Activated CD4-positive, alpha-beta T cell treated with anti-CD3 and anti-CD28 coated beads, Interleukin-2, amount 50 U/mL, for 16 hours (primary cell): ENCODE results near the gene AP2M1.

Experiments
- DNase-seq: peaks from one replicate; pipeline ENCODE4 v3.0.0-alpha.2; 2020

AP2M1 gene

GRCh38 chr3:184230081-184230602 is 55.5 kb downstream of the AP2M1 start:
- no peak for DNase-seq

DNA sequence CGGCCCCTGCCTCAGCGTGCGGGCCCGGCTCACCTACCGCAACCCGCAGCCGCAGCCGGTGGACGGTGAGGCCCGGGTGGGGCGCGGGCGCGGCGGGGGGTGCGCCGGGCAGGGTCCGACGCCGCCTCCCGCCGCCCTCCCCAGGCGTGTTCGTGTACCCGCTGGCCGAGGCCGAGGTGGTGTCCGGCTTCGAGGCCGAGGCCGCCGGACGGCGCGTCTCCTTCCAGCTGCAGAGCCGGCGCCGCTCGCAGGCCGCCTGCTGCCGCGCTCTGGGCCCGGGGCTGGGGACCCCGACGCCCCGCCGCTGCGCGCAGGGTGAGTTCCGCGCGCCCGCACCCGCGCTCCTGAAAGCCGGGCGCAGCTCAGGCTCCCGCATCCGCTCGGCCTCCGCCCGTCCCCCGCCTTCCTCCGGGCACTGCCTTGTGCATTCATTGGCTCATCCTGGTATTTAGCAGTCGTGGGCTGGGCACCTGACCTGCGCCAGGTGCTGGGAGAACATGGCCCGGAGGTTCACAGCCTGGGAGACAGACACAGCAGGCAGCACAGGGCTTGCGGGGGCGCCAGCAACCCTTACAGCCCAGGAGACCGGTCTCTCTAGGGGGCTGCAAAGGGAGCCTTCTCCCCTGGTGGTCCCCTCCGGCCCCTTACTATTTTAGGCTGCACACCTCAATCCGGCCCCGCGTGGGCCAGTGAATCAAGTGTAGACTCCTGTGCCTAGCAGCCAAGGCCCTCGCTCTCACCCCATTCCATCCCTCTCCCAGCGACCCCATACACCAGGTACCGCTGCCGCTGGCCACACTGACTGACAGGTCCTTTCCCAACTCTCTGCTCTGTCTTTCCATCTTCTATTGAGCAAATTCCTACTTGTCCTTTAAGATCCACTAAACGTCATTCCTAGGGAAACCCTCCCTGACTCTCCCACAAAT is 56.2 kb downstream of the AP2M1 start:
- DNase-seq, result no peak

- DNase-seq, result no peak
Observed at GRCh38 chr3:184231671-184232070, 57.0 kb downstream of the AP2M1 start.

DNA sequence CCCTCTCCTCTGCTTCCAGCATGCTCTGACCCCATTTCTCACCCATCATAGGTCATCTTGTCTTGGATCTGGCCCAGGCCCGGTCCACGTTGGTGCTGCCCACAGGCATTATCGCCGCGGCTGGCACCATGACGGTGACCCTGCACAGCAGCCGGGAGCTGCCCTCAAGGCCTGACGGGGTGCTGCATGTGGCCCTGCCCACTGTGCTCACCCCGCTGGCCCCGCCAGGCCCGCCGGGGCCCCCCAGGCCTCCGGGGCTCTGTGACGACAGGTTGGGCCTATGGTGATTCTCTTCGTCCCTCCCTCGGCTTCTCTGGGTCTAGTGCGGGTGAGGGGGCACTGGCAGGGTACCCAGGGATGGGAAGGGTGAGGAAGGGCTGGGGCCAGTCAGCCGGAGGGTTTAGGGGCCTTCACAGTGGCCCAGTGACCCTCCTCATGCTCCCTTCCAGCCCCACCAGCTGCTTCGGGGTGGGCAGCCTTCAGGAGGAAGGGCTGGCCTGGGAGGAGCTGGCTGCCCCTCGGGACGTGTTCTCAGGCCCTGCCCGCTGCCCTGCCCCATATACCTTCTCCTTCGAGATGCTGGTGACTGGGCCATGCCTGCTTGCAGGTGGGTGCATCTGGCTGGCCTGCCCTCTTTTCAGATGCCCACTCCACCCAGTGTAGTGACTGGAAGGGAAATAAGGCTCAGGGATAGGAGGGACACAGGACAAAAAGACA is 58.6 kb downstream of the AP2M1 start:
- no peak for DNase-seq
